MCF 10A (cell line): ENCODE measurements around the gene NBEAL2. TPM values are rescaled to one million over a fixed set of nuclear protein-coding genes. Genes with fewer than 3 reads are reported as not detected.

Experiments used
- BruUV-seq: library from RNA; stranded (reverse); fragments of 400-500 nt; replicated peaks from 2 replicates; lab custom pipeline; 2021; lab: Mats Ljungman, UMichigan
- CTCF ChIA-PET: fragments of 300-600 bp; sonication (Branson Sonifier 250); formaldehyde crosslinking; extraction: SDS; loops from one replicate; lab custom pipeline; 2021; ENCODE audit warnings: antibody characterized with exemption, inconsistent platforms; lab: Yijun Ruan, JAX
- POLR2A ChIA-PET: fragments of 300-600, 350-650 bp; sonication (Branson Sonifier 250); formaldehyde crosslinking; extraction: SDS; loops from one replicate; lab custom pipeline; 2020; ENCODE audit warnings: antibody characterized with exemption, inconsistent platforms; lab: Yijun Ruan, JAX
- DNase-seq: peaks from one replicate; pipeline ENCODE4 v3.0.0-alpha.2; 2018; ENCODE audit not compliant: unreplicated experiment
- H3K27ac Mint-ChIP-seq: one replicate; pipeline ENCODE4 v1.8.0; 2022; ENCODE audit warnings: mild to moderate bottlenecking, low read depth, mixed read lengths; ENCODE audit not compliant: unreplicated experiment
- H3K27me3 Mint-ChIP-seq: one replicate; pipeline ENCODE4 v1.8.0; 2022; ENCODE audit warnings: mixed read lengths; ENCODE audit not compliant: insufficient read depth, unreplicated experiment
- H3K36me3 Mint-ChIP-seq: one replicate; pipeline ENCODE4 v1.8.0; 2022; ENCODE audit warnings: mild to moderate bottlenecking, moderate library complexity, mixed read lengths; ENCODE audit not compliant: insufficient read depth, unreplicated experiment
- H3K4me1 Mint-ChIP-seq: one replicate; pipeline ENCODE4 v1.8.0; 2022; ENCODE audit warnings: mixed read lengths; ENCODE audit not compliant: insufficient read depth, unreplicated experiment
- H3K4me3 Mint-ChIP-seq: one replicate; pipeline ENCODE4 v1.8.0; 2022; ENCODE audit warnings: mild to moderate bottlenecking, moderate library complexity, mixed read lengths; ENCODE audit not compliant: unreplicated experiment
- H3K9me3 Mint-ChIP-seq: one replicate; pipeline ENCODE4 v1.8.0; 2022; ENCODE audit warnings: mixed read lengths; ENCODE audit not compliant: unreplicated experiment
- intact Hi-C: fragments of 100-400 bp; cut with micrococcal nuclease; formaldehyde crosslinking; loops from 2 replicates; pipeline ENCODE4 v1.14.1; 2022
- total RNA-seq: library from RNA; stranded (reverse); gene quantifications from 2 replicates; pipeline ENCODE4 v1.2.3, GENCODE V29; 2022
- TF ChIP-seq, protein P1 (sequence below): fragments of 200-600 bp; IDR thresholded peaks from one replicate; pipeline ENCODE4 v1.8.0; 2022; ENCODE audit warnings: antibody characterized with exemption, mild to moderate bottlenecking; ENCODE audit not compliant: unreplicated experiment

The NBEAL2 gene
- total RNA-seq, 1 experiment from 2014 or later, result 14.2 TPM

DNA sequence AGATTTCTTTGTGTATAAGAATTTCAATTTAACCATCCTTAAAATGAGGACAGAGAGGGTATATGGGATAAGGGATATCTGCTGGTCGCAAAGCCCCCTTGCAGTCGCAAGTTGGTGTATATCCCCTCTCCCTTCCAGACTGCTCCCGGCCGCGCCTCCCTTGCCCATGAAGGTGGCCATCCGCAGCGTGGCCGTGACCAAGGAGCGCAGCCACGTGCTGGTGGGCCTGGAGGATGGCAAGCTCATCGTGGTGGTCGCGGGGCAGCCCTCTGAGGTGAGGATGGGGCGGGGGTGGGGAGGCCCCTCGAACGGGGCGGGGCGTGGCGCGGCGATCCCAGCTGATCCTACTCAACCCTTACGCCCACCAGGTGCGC lies 29.4 kb downstream of the NBEAL2 start:
- DNase-seq, result no peak
- intact Hi-C loops, result no loop called here
- H3K27ac Mint-ChIP-seq, result no peak overlapping the region

DNA sequence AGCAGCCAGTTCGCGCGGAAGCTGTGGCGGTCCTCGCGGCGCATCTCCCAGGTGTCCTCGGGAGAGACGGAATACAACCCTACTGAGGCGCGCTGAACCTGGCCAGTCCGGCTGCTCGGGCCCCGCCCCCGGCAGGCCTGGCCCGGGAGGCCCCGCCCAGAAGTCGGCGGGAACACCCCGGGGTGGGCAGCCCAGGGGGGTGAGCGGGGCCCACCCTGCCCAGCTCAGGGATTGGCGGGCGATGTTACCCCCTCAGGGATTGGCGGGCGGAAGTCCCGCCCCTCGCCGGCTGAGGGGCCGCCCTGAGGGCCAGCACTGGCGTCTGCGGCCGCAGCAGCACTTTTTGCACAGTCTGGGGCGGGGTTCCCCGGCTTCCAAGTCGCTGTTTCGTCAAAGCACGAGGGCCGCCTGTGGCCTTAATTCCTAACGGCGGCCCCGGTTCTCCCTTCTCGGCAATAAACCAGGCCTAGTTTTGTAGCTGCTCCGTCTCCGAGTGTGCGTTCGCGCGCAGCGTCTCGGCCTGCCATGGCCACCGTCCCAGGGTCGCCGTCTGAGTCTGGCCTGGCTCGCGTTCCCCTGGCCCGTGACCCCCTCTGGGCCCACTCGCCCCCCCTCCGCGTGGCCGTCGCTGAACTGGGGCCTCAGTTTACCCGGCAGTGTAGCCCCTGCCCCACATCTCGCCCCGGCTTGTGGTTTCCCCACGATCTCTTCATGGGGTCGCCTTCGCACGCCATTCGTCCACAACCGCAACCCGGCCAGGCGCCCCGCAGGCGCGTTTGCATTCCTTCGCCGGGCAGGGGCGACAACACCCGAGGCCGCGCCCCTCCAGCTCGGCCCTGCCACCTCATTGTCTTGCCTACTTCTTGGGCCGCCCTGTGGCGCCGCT lies 30.0 kb downstream of the NBEAL2 start:
- H3K4me1 Mint-ChIP-seq, result no peaks in the 10 kb centered on the region
- BruUV-seq, result no TSS peak
- peaks cover 30% of the 10 kb centered on the region for H3K36me3 Mint-ChIP-seq
- TF ChIP-seq, protein P1, sequence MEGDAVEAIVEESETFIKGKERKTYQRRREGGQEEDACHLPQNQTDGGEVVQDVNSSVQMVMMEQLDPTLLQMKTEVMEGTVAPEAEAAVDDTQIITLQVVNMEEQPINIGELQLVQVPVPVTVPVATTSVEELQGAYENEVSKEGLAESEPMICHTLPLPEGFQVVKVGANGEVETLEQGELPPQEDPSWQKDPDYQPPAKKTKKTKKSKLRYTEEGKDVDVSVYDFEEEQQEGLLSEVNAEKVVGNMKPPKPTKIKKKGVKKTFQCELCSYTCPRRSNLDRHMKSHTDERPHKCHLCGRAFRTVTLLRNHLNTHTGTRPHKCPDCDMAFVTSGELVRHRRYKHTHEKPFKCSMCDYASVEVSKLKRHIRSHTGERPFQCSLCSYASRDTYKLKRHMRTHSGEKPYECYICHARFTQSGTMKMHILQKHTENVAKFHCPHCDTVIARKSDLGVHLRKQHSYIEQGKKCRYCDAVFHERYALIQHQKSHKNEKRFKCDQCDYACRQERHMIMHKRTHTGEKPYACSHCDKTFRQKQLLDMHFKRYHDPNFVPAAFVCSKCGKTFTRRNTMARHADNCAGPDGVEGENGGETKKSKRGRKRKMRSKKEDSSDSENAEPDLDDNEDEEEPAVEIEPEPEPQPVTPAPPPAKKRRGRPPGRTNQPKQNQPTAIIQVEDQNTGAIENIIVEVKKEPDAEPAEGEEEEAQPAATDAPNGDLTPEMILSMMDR, result no peak
- no peaks in the 10 kb centered on the region for H3K9me3 Mint-ChIP-seq
- ChIA-PET POLR2A (no interaction called here), CTCF (interaction anchor here (1.1 kb wide), 1 partner anchor 11 kb away, joined by 3 read pairs; no protein-coding TSS in a partner anchor)
- H3K27me3 Mint-ChIP-seq, result no peaks in the 10 kb centered on the region
- no peak for DNase-seq
- intact Hi-C loops, result no loop called here
- no peak overlapping the region for H3K27ac Mint-ChIP-seq
- H3K4me3 Mint-ChIP-seq, result no peak overlapping the region

More for the DNA sequence above, 29.4 kb downstream of the NBEAL2 start:
- Mint-ChIP-seq H3K4me1 (no peaks in the 10 kb centered on the region), H3K9me3 (no peaks in the 10 kb centered on the region), H3K4me3 (no peak overlapping the region), H3K27me3 (no peaks in the 10 kb centered on the region), H3K36me3 (peaks cover 31% of the 10 kb centered on the region)
- ChIA-PET POLR2A (no interaction called here), CTCF (interaction anchor here (1.1 to 1.4 kb wide), 2 partner anchors 10 to 11 kb away, joined by 3 read pairs; no protein-coding TSS in a partner anchor)
- TF ChIP-seq, protein P1, result no peak
- BruUV-seq, result no TSS peak

DNA sequence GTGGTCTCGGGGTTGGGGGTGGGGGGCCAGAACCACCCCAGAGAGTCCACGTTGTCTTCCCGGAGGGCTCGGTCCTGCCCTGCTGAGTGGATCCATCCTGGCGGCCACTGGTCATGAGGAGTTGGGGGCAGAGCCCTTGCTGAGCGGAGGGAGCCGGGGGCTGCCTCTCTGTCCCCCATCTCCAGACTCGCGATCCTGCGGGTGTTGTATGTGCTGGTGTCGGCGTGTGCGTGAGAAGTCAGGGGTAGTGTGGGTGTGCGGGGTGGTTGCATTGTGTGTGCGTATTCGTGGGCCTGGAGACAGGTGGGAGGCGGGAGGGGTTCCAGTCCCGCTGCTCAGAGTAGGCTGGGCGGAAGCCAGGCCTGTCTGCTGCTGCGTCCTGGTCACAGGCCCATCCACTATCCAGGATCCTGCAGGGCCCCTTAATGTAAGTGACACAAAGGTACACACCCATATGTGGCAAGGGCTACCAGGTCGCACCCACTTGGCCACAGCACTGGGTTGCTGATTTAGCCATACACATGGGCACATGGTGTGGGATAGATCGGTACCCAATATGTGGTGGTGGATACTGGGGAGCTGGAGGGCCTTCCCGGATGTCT lies 30.7 kb downstream of the NBEAL2 start:
- POLR2A ChIA-PET, result interaction anchor here (0.9 to 1.2 kb wide), 2 partner anchors 31 to 153 kb away, joined by 3 read pairs; partner anchors contain the start of gene NBEAL2
- H3K4me1 Mint-ChIP-seq, result no peaks in the 10 kb centered on the region
- H3K27me3 Mint-ChIP-seq, result no peaks in the 10 kb centered on the region
- H3K4me3 Mint-ChIP-seq, result no peak overlapping the region
- no peak for DNase-seq
- BruUV-seq, result no TSS peak
- CTCF ChIA-PET, result interaction anchor here (0.6 to 1.1 kb wide), 2 partner anchors 12 to 136 kb away, joined by 3 to 5 read pairs; no protein-coding TSS in a partner anchor
- H3K9me3 Mint-ChIP-seq, result no peaks in the 10 kb centered on the region
- intact Hi-C loops, result no loop called here
- TF ChIP-seq, protein P1, result no peak
- no peak overlapping the region for H3K27ac Mint-ChIP-seq
- peaks cover 38% of the 10 kb centered on the region for H3K36me3 Mint-ChIP-seq

DNA sequence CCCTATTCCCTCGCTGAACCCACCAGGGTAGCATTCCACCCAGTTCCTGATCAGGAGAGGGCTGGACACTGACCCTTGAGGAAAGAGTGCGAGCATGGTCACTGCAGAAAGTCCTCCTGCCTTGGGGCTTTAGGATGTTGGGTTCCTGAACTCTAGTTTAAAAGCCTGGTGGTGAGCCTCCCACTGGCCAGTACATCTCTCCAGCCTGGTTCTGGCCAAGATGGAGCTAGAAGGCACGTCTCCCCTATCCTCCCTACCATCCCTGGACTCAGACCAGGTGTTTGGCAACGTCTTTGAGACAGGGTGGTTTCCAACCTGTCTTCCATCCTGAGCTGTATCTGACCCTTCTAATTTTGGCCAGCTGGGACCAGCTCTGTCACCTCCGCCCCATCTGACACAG lies 31.4 kb downstream of the NBEAL2 start:
- no peaks in the 10 kb centered on the region for H3K27me3 Mint-ChIP-seq
- CTCF ChIA-PET, result interaction anchor here (0.6 kb wide), 1 partner anchor 135 kb away, joined by 5 read pairs; no protein-coding TSS in a partner anchor
- BruUV-seq, result no TSS peak
- H3K9me3 Mint-ChIP-seq, result no peaks in the 10 kb centered on the region
- TF ChIP-seq, protein P1, result no peak
- intact Hi-C loops, result no loop called here
- no peak overlapping the region for H3K4me3 Mint-ChIP-seq
- H3K4me1 Mint-ChIP-seq, result no peaks in the 10 kb centered on the region
- H3K27ac Mint-ChIP-seq, result no peak overlapping the region
- peaks cover 40% of the 10 kb centered on the region for H3K36me3 Mint-ChIP-seq
- POLR2A ChIA-PET, result interaction anchor here (0.9 to 1.2 kb wide), 2 partner anchors 31 to 152 kb away, joined by 3 read pairs; partner anchors contain the start of gene NBEAL2
- DNase-seq, result no peak
